Embryonic facial prominence (tissue), 1 donor: Measurements from ENCODE around the gene TEKT5.
"Not testable (repeated sequence)": the region's sequence is repeated elsewhere in the genome, so short reads cannot be mapped to it uniquely, and the experiment has no call there.

Source experiments
- DNase-seq: peaks from one replicate; pipeline ENCODE4 v3.0.0-alpha.2; 2016; ENCODE audit errors: extremely low spot score

TEKT5 gene

DNA sequence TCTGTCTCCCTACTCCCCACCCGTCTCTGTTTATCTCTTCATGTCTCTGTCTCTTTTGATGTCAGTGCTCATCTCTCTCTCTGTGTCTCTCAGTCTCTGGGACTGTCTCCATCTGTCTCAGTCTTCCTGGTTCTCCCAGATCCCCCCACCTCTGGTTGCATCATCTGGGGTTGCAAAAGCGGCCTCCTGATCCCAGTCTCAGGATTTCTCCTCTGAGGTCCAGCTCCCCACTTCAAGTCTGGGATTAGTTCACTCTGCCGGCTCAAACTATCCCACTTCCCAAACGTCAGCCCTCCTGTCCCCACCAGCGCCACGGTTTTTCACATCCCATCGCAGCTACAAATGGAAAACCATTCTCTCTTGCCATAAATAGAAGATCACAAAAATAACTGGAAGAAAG is 9.0 kb downstream of the TEKT5 start:
- no peak for DNase-seq

DNA sequence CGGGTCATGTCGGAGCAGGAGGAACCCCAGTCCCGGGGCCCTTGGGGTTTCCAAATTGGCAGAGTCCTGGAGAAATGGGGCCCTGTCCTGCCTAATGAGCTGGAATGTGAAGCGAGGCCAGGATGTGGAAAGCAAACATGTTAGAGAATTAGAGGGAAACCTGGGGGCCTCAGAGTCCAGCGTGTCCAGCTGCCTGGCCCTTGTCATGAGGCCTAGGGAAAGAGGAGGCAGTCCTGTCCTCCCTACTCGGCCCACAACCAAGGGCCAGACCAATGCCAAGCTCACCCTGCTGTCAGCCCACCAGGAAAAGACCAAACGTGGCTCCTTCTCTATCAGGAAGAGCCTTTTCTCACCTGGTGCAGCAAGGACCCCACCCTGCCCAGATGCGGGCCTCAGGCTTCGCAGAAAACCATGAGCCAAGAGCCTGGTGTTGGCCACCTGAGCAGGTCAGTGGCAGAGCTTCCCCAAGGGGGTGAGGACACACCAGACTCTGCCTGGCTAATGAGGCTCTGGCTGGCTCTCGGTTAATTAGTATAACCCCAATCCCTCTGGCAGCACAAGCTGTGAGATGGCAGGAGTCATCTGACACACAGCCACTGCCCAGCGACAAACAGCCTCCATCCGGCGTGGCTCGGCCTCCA is 10.1 kb downstream of the TEKT5 start:
- DNase-seq, result no peak

DNA sequence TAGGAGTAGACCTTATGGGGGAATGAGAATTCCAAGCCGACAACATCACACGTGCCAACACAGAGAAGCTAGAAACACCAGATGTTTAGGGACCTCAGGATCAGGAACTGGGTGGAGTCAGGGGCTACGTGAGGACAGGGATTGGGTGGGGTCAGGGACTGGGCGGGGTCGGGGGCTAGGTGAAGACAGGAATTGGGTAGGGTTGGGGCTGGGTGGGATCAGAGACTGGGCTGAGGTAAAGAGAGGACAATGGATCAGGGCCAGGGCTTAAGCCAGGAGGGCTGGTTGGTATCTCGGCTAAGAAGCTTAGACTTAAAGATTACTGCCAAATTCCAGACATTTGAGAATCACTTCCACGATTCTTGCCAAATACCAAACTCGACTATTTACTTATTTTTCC is 11.6 kb downstream of the TEKT5 start:
- no peak for DNase-seq

DNA sequence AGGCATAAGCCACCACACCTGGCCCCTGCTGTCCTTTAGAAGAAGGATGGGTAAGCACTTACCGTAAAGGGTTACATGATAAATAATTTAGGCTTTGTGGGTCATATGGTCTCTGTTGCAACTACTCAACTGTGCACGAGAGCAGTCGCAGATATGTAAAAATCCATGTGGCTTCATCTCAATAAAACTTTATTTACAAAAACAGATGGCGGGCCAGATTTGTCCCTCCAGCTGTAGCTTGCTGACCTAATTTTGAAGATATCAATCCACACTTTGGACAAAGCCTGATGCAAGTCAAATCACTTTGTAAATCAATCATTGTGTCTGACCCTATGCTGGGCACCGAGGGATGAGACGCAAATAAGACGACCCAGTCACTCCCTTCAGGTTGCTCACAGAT is 12.1 kb downstream of the TEKT5 start:
- DNase-seq, result no peak

DNA sequence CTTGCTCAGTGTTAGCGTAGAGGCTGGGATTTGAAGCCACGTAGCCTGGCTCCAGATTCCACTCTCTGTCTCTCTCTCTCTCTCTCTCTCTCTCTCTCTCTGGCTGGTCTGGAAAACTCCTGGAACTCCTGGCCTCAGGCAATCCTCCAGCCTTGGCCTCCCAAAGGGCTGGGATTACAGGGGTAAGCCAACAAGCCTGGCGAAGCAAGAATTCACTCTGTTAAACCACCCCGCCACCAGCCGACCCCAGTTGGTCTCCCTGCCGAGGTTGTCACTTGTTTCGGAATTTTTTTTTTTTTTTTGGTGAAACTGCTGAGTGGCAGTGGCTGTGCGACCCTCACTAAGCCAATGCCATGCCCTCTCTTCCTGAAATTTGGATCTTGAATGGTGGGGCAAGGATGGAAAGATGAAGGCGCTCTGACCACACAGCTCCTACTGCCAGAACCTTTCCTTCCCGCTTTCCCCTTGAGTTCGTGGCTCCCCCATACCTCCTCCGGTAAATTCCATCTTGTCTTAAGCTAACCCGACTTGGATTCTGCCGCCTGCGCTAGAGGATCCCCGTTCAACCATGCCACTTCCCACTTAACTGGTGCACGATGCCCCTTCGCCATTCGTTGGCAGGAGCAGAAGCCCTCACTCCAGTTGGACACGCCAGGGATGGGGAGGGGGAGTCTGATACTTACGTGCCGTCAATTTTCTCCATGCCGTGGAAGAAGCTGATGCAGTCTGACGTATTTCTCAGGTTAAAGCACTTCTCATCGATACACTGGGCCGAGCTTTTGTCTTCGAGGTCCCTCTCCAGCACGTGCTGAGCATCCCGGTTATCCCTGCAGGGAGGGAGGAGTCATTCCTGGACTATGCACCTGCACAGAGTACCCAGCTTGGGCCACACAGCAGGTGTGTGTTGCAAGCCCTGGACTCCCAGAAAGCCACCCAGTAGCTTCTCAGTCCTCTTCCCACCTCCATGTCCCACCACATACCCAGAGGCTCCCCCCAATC is 13.1 kb downstream of the TEKT5 start:
- DNase-seq, result no peak

DNA sequence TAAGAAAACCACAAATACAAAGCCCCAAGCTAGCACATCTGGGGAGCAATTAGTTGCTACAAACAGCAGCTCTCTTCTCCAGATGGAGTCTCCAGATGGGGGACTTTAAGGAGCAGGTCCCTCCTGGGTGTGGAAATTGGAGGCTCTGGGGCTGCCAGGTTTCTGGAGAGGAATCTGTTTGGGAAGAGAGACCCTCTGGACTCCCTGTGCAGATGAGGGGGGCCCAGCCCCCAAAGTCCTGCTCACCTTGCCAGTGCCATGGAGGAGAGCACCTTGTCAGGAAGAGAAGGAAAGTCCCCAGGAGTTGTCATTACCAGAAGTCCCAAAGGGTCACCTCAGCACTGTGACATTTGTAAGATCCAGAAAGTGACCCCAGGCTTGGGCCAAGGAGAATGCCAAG is 14.8 kb downstream of the TEKT5 start:
- no peak for DNase-seq

DNA sequence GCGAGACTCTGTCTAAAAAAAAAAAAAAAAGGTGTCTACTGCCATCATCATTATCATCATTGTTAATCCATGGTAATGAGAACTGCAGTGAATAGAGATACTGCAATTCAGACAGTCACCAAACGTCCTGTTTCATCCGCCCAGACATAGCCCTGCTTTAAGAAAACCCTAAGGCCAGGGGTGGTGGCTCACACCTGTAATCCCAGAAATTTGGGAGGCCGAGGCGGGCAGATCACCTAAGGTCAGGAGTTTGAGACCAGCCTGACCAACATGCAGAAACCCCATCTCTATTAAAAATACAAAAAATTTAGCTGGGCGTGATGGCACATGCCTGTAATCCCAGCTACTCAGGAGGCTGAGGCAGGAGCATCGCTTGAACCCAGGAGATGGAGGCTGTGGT is 15.3 kb downstream of the TEKT5 start:
- not testable (repeated sequence) for DNase-seq

DNA sequence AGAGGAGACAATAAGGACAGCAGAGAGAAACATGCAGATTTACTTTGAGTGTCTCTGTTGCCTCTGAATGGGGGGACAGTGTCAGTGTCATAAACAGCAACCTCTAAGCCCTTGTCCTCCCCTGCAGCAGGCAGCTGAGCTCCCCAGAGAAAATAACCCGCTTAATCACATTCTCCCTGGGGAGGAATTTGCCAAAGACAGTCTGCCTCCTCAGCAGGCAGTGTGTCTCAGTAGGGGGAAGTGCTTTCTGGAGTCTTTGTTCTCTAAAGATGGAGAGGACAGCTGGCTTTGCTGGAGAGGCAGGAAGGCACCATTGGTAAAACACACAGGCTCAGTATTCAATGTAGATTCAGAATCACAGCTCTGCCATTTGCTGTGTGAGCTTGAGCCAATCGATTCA is 16.1 kb downstream of the TEKT5 start:
- no peak for DNase-seq

DNA sequence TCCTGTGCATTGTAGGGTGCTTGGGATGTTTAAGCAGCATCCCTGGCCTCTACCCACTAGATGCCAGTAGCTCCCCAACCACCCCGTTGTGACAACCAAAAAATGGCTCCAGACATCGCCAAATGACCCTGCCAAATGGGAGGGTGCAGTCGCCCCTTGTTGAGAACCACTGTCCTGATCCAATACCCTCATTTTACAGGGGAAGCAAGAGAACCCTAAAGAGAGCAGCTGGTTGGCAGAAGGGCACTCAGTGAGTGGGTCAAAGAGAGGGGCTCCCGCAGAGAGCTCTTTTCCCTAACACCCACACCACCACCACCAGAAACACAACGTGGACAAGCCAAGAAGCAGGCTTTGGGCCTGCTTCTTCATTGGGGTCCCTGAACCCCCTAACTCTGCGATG is 18.4 kb downstream of the TEKT5 start:
- no peak for DNase-seq

DNA sequence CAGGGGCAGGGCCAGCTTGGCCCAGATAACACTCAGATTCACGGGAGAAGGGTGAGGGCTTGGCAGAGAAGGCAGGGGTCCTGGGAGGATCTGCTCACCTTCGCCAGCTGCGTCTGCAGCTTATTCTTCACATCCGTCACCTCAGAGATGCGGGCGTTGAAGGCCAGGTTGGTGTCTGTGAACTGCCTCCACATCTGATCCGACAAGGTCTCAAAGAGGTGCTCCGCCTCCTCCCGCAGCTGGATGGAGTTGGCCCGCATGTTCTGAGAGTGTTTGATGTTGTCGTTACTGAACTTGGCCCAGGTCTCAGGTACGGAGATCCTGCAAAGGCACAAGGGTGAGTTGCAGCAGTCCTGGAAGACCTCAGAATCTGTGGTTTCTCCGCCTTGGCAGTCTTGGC is 18.9 kb downstream of the TEKT5 start:
- DNase-seq, result no peak

DNA sequence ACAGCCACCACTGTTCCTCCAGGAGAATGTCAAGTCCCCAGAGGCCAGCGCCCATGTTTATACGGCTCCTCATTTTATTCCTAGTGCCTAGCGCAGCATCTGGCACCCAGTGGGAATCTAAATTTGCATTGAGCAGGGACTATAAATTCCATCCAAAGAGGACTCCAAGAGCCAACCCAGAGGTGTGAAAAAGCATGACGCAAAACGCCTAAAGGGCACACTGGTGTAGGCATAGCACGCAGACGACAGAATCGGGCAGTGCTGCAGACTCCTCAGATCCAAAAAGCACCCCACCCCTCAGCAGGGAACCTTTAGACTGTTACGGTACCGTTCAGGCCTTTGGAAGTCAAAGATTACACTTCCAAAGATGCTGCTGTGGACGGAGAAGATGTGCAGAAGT is 19.5 kb downstream of the TEKT5 start:
- no peak for DNase-seq

DNA sequence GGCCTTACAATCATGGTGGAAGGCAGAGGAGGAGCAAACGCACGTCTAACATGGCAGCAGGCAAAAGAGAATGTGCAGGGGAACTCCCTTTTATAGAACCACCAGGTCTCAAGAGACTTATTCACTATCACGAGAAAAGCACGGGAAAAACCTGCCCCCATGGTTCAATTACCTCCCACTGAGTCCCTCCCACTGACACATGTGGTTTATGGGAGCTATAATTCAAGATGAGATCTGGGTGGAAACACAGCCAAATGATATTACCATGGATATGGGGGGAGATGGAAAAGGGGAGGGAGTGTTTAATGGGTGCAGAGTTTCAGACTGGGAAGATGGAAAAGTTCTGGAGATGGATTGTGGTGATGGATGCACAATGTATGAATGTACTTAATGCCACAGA is 23.0 kb downstream of the TEKT5 start:
- no peak for DNase-seq

DNA sequence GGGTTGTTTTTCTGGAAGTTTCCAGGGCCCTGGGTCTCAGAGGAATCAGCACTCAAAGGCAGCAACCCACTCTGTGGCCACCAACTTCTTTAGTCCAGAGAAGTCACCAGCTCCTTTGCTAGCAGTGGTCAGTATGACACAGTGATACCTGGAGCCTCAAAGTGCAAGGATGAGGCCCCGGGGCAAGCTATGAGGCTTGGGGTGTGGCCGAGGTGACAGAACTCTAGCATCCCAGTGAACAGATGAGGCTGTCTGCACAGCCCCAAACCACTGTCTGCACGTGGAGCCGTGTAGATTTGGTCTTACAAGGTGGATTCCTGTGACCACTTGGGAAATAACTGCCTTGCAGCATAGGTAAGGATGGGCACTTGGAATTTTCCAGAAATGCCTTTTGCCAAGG is 24.9 kb downstream of the TEKT5 start:
- no peak for DNase-seq

DNA sequence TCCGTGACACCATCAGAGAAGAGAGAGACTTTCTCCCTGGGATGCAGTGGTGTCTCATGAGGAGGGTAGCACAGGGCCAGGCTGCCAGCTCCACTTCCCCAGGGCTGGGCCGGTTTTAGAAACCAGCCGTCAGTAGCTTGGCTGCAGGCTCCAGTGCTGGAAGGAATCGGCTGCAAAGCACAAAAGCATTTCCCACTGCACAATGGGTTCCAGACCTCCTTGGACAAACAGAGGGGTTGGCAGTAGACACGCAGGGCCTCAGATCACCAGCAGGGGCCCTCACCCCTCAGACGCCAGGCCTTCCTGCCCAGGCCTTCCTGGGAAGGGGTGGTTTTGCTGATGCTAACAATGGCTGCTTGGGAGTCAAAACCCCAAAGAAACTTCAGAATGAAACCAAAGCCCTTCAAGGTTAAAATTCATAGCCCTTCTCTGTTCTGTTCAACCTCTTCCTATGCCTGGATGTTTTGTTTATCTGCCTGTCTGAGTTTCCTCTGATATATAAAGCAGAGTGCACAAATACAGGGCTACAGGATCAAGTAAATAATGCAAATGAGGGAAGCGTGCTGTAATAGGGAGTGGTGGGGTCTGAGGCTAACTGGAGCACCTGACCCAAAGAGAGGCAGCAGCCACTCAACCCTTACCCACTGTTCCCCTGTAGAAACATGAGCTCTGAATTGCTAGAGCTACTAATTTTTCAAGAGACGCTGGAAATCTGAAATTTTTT is 26.2 kb downstream of the TEKT5 start:
- no peak for DNase-seq

DNA sequence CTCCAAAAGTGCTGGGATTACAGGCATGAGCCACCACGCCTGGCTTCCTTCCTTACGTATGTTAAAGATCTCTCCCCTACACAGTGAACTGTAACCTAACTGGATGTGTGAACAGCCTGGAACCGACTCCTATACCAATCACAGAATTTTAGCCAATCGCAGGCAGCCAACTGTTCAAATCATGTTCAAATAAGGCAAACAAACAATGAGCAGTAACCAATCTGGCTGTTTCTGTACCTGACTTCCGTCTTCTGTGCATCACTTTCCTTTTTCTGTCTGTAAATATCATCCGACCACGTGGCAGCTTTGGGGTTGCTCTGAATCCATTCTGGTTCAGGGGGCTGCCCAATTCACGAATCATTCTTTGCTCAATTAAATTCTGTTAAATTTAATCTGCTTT is 27.5 kb downstream of the TEKT5 start:
- DNase-seq, result no peak

DNA sequence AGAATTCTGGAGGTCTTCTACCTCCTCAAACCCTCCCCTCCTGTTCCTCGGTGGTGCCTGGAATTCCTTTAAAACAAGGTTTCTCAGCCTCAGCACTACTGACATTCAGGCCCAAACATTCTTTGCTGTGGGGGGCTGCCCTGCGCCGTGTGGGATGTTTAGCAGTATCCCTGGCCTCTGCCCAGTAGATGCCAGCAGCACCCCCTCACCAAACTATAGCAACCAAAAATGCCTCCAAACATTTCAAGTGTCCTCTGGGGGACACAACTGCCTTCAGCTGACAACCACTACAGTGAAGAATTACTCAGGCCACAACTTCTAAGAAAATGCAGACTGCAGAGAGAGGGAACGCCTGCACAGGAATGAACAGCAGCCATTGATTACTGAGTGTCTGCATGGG is 28.4 kb downstream of the TEKT5 start:
- DNase-seq, result no peak

DNA sequence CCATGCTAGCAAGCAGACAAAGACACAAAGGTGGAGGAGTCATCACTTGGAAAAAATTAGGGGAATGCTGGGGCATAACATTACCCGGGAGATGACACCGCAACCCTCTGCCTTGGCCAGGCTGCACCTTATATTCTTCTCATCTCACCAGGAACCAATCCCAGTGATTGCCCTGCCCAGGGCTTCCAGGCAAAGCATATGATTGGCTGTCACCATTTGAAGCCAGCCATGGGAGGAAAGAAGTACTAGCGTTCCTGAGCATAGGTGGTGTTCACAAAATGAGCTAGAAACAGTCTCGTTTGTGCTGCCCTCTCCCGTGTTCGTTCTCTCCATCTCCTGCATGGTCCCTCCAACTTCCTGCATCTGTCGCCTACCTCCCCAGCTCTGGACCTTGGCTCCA is 29.6 kb downstream of the TEKT5 start:
- no peak for DNase-seq

DNA sequence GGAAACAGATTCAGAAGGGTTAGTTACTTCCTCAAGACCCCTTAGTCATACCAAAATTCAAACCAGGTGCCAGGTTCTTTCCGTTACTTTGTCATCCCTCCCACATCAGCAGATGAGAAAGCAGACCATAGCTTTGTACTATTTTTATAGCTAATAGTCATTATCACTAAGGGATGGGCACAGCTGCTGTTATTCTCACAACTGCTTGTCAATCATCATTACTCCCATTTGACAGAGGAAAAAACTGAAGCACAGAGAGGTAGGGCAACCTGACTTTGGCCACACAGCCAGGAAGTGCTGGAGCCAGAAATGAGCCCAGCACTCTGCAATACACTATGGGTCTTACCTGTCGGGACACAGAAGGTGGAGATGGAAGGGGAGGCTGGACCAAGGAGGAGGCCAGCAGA is 30.0 kb downstream of the TEKT5 start:
- no peak for DNase-seq

DNA sequence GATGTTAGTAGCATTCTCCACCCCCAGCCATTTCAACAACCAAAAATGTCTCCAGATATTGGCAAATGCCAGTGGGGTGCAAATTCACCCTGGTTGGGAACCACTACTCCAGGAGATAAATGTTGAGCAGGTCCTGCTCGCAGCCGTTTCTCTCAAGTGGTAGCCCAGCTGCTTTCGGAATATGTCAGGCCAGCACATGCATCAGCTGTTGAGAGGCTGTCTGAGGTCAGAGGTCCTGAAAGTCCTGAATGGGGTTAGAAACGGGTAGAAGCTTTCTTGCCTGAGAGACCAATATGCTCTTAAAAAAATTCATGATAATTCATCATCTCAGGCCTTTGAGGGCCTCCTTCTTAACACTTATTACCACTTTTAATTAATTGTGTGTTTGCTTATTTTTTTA is 31.0 kb downstream of the TEKT5 start:
- no peak for DNase-seq

DNA sequence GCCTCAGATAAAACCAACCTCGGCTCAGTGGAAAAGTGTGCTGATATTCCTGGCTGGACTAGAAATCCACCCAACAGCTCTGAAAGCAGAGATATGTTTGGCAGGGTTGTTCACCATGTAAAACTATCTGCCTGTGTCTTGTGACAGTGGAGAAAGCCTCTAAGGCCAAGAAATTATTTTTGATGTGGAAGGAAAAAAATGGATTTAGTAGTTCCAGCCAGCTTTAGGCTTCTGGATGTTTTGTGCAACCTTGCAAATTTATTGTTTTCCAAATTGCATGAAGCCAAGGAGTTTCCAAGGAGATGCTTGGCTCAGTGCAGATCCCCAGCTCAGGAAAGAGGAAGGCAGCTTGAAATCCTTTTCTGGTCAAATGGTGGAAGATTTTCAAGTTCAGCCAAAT is 31.6 kb downstream of the TEKT5 start:
- DNase-seq, result no peak

DNA sequence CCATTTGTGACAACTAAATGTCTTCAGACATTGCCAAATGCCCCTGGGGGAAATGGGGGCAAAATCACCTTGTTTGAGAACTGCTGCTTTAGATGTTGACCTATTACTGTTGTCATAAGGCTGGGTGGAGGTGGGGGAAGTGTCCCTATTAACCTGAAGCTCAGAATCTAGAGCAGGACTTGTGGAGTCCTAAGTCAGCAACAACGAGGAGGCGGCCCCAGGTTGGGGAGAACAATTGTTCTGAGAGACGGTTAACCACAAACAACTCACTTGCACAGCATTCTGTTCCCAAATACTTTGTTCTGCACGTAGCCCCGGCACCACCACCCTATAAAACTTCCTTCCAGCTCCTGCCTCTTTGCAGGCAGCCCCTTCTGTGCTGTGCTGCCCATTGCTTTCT is 32.5 kb downstream of the TEKT5 start:
- DNase-seq, result no peak

DNA sequence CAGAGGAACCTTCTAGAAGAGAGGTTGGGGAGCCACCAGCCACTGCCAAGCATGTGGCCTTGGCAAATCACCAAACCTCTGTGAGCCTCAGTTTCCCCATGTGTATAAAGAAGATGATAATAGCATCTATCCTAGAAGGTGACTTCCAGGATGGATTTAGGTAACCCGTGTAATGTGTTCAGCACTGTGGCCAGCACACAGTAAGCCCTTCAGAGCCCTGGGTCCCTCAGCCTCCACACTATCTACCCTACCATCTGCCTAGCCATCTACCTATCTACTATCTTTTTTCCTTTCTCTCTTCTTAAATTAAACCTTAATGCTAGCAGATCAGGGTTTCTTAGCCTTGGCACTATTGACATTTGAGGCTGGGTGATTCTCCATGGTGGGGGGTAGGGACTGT is 33.0 kb downstream of the TEKT5 start:
- no peak for DNase-seq
